HG03095 (cell line): Measurements from ENCODE around the gene ABCF3.

Source experiments
- ATAC-seq: cut with Tn5 transposase; IDR thresholded peaks from one replicate; pipeline ENCODE4 v1.9.1; 2021; ENCODE audit warnings: moderate library complexity; ENCODE audit not compliant: unreplicated experiment

ABCF3 gene

GRCh38 chr3:184185461-184186183 lies 377 bp upstream of the ABCF3 start:
- peak; percentile 86 for ATAC-seq

- ATAC-seq: no peak
These were observed 856 bp downstream of the ABCF3 start for GRCh38 chr3:184186902-184187207.

- ATAC-seq: no peak
These were observed 2.1 kb downstream of the ABCF3 start for GRCh38 chr3:184188080-184188479.

- ATAC-seq: no peak
These were observed 3.4 kb downstream of the ABCF3 start for GRCh38 chr3:184189421-184189820.

GRCh38 chr3:184192889-184193288 lies 6.9 kb downstream of the ABCF3 start:
- ATAC-seq: no peak

- no peak for ATAC-seq
These were observed 8.1 kb downstream of the ABCF3 start for GRCh38 chr3:184193991-184194539.

GRCh38 chr3:184196536-184196935 lies 10.5 kb downstream of the ABCF3 start:
- no peak for ATAC-seq

- no peak for ATAC-seq
These were observed 12.5 kb downstream of the ABCF3 start for GRCh38 chr3:184198509-184198908.

GRCh38 chr3:184200825-184201224 lies 14.8 kb downstream of the ABCF3 start:
- no peak for ATAC-seq

GRCh38 chr3:184203526-184203925 lies 17.5 kb downstream of the ABCF3 start:
- no peak for ATAC-seq

- ATAC-seq: no peak
These were observed 23.3 kb downstream of the ABCF3 start for GRCh38 chr3:184209146-184209923.

GRCh38 chr3:184211297-184211696 lies 25.3 kb downstream of the ABCF3 start:
- ATAC-seq: no peak

GRCh38 chr3:184211718-184212117 lies 25.7 kb downstream of the ABCF3 start:
- no peak for ATAC-seq

GRCh38 chr3:184218814-184219213 lies 32.8 kb downstream of the ABCF3 start:
- no peak for ATAC-seq

- ATAC-seq: no peak
These were observed 36.5 kb downstream of the ABCF3 start for GRCh38 chr3:184222521-184222920.

GRCh38 chr3:184223946-184224345 lies 37.9 kb downstream of the ABCF3 start:
- ATAC-seq: no peak

GRCh38 chr3:184227481-184227935 lies 41.5 kb downstream of the ABCF3 start:
- no peak for ATAC-seq

- ATAC-seq: no peak
These were observed 42.6 kb downstream of the ABCF3 start for GRCh38 chr3:184228376-184229137.

- ATAC-seq: peak; percentile 78
These were observed 43.5 kb downstream of the ABCF3 start, which contains the start of gene VWA5B2 for GRCh38 chr3:184229394-184230080. VWA5B2 (plus strand) TSS chr3:184229585; CDS start chr3:184230529, 944 bp downstream.

GRCh38 chr3:184230081-184230602 lies 44.1 kb downstream of the ABCF3 start:
- ATAC-seq: no peak
